ENCODE measurements around the gene SLCO4A1.
A peak's percentile ranks its signal among the peaks of the same experiment; 100 is the strongest.

The SLCO4A1 gene

DNA sequence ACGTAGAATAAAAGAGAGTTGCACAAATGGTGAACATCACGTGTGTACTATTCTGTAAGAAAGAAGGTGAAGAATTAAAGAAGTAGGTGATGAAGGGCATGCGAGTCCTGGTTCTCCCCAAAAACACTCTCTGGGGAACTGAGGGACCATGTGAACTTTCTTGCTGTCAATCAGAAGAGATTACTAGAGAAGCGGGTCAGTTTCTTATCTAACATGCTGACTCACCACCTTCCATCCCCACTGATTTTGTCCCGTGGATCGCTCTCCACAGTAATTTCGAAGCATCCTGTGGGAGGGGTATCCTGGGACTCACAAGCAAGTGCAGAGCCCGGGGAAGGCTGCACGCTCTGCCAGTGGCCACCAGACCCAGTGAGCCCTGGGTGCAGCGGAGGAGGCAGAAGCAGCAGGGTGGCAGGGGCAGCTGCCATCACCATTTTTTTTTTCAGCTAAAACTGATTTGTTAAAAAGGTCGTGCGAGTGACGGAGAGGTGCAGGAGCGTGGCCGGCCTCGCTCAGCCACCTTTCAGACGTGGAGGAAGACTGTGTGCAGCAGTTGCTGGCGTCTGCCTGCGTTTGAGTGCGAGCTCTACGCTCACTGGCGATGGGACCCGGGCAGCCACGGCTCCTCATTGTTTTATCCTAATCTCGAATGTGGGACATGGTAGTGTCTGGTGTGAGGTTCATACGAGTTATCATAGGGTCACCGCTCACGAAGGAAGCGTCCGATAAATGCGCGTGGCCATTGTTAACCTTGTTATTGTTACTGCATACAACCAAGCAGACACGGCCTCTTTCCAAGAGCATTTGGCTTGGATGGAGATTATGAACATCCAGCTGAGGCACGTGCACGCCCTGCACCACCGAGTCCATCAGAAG, 28.0 kb upstream of the SLCO4A1 start:
- no peak overlapping the region for H3K4ac ChIP-seq (ENCODE audit: low read length)
- no peak overlapping the region for H3K4me2 ChIP-seq (ENCODE audit: insufficient read depth, low read length, poor library complexity, severe bottlenecking)
- H4K91ac ChIP-seq (ENCODE audit: low read depth, low read length, poor library complexity): no peak overlapping the region
- no peak overlapping the region for H2BK12ac ChIP-seq (ENCODE audit: low read length)
- H3K23ac ChIP-seq (ENCODE audit: low read depth, low read length, poor library complexity): no peak overlapping the region
- no CpG with 5 or more reads among the region's 36 CpGs for WGBS, 2 donors (ENCODE audit: extremely low coverage in 2 of 2, insufficient read length in 2 of 2, insufficient replicate concordance in 1 of 2)
- H3K14ac ChIP-seq (ENCODE audit: low read length): no peak overlapping the region
- H2AFZ ChIP-seq (ENCODE audit: low read length): no peak overlapping the region
- no peak overlapping the region for H2AK5ac ChIP-seq (ENCODE audit: low read depth, low read length)
- H2BK120ac ChIP-seq (ENCODE audit: low read depth, low read length): no peak overlapping the region
- no peak overlapping the region for H2BK15ac ChIP-seq (ENCODE audit: low read length)
- no peak overlapping the region for H2BK5ac ChIP-seq (ENCODE audit: low read length)
- no peak overlapping the region for H3K9ac ChIP-seq (ENCODE audit: low read depth, low read length, poor library complexity)
- H3K4me1 ChIP-seq (ENCODE audit: control insufficient read depth in 2 of 2, insufficient read depth in 1 of 2, low read depth in 1 of 2, low read length in 2 of 2): peaks cover 0 to 6% of the 10 kb centered on the region in 2 donors
- H3K4me3 ChIP-seq (ENCODE audit: low read length in 2 of 2): no peak overlapping the region
- H3K18ac ChIP-seq (ENCODE audit: low read length): no peak overlapping the region
- H3K9me3 ChIP-seq (replicated peaks in 1 of 2; ENCODE audit: control insufficient read depth in 2 of 2, insufficient read depth in 1 of 2, low read depth in 1 of 2, low read length in 2 of 2): peaks cover 0 to 2% of the 10 kb centered on the region in 2 donors
- no peak overlapping the region for H3K27ac ChIP-seq (replicated peaks; ENCODE audit: low read length)
- no peak overlapping the region for H4K8ac ChIP-seq (ENCODE audit: low read depth, low read length)
- H3K36me3 ChIP-seq (replicated peaks in 1 of 2; ENCODE audit: control insufficient read depth in 2 of 2, insufficient read depth in 2 of 2, low read length in 2 of 2): no peaks in the 10 kb centered on the region
- H3K79me1 ChIP-seq (ENCODE audit: low read depth, low read length): peaks cover 2% of the 10 kb centered on the region
- peaks cover 0 to 28% (median 0%) of the 10 kb centered on the region in 3 experiments for H3K27me3 ChIP-seq (ENCODE audit: control insufficient read depth in 3 of 3, insufficient read depth in 3 of 3, low read depth in 1 of 3, low read length in 3 of 3)
- DNase-seq (ENCODE audit: low spot score): no peak

DNA sequence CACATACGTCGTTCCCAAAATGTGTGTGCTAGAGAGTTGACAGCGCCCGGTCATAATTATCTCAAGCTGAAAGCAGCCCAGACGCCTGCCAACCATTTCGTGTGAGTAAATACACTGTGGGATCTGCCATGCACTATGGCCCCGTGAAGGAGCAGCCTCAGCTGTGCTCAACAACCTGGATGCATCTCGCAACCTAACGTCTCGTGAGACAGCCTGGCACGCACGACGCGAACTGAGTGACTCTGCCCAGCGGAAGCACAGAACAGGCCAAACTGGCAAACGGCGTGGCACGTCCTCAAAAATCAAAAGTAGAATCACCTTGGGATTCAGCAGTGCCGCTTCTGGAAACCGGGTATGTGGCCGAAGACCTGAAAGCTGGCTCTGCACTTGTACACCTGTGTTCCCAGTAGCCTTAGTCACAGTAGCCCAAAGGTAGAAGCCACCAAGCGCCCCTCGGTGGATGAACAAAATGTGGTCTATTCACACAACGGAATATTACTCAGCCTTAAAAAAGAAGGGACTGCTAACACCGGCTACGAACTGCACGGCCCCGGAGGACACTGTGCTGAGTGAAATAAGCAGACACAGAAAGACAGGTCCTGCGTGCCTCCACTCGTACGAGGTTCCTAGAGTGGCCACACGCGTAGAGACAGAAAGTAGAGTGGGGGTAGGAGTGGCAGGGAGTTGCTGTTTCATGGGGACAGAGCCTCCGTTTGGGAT, 27.2 kb upstream of the SLCO4A1 start:
- Histone ChIP-seq H3K9ac (ENCODE audit: low read depth, low read length, poor library complexity) (peak overlapping the region; percentile 64), H3K4me1 (ENCODE audit: control insufficient read depth in 2 of 2, insufficient read depth in 1 of 2, low read depth in 1 of 2, low read length in 2 of 2) (peaks cover 0 to 6% of the 10 kb centered on the region in 2 donors), H2BK12ac (ENCODE audit: low read length) (no peak overlapping the region), H2BK5ac (ENCODE audit: low read length) (no peak overlapping the region), H3K36me3 (replicated peaks in 1 of 2; ENCODE audit: control insufficient read depth in 2 of 2, insufficient read depth in 2 of 2, low read length in 2 of 2) (no peaks in the 10 kb centered on the region), H3K27me3 (ENCODE audit: control insufficient read depth in 3 of 3, insufficient read depth in 3 of 3, low read depth in 1 of 3, low read length in 3 of 3) (peaks cover 0 to 28% (median 0%) of the 10 kb centered on the region in 3 experiments), H3K4me2 (ENCODE audit: insufficient read depth, low read length, poor library complexity, severe bottlenecking) (no peak overlapping the region), H2AFZ (ENCODE audit: low read length) (no peak overlapping the region), H3K14ac (ENCODE audit: low read length) (no peak overlapping the region), H3K4ac (ENCODE audit: low read length) (no peak overlapping the region), H2AK5ac (ENCODE audit: low read depth, low read length) (peak overlapping the region; percentile 42), H4K8ac (ENCODE audit: low read depth, low read length) (no peak overlapping the region), H3K9me3 (replicated peaks in 1 of 2; ENCODE audit: control insufficient read depth in 2 of 2, insufficient read depth in 1 of 2, low read depth in 1 of 2, low read length in 2 of 2) (peaks cover 0 to 2% of the 10 kb centered on the region in 2 donors), H3K79me1 (ENCODE audit: low read depth, low read length) (peaks cover 2% of the 10 kb centered on the region), H4K91ac (ENCODE audit: low read depth, low read length, poor library complexity) (no peak overlapping the region), H2BK120ac (ENCODE audit: low read depth, low read length) (no peak overlapping the region), H2BK15ac (ENCODE audit: low read length) (no peak overlapping the region), H3K27ac (replicated peaks; ENCODE audit: low read length) (no peak overlapping the region), H3K18ac (ENCODE audit: low read length) (no peak overlapping the region), H3K4me3 (ENCODE audit: low read length in 2 of 2) (no peak overlapping the region), H3K23ac (ENCODE audit: low read depth, low read length, poor library complexity) (no peak overlapping the region)
- no CpG with 5 or more reads among the region's 34 CpGs for WGBS, 2 donors (ENCODE audit: extremely low coverage in 2 of 2, insufficient read length in 2 of 2, insufficient replicate concordance in 1 of 2)
- no peak for DNase-seq (ENCODE audit: low spot score)

DNA sequence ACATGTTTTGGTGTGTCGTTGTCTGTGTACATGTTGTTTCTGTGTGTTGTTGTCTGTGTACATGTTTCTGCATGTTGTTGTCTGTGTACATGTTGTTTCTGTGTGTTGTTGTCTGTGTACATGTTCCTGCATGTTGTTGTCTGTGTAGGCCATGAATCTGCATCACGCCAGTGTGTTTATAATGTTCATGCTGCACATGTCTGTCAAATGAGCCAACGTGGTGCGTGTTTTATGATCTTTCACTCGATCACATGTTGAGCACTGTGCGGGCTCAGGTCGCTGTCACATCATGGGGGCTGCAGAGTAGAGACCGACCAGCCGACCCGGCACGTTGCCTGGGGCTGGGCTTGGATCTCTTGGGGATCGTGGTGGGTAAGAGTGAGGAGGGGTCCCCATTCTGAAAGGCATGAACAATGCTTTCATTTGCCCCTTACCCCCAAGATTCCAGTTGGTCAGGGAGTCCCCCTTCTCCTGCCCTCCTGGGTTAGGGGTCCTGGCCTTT, 26.5 kb upstream of the SLCO4A1 start:
- Histone ChIP-seq H3K9ac (ENCODE audit: low read depth, low read length, poor library complexity) (peak overlapping the region; percentile 64), H2AK5ac (ENCODE audit: low read depth, low read length) (no peak overlapping the region), H2AFZ (ENCODE audit: low read length) (no peak overlapping the region), H3K27ac (replicated peaks; ENCODE audit: low read length) (no peak overlapping the region), H3K79me1 (ENCODE audit: low read depth, low read length) (peaks cover 2% of the 10 kb centered on the region), H3K14ac (ENCODE audit: low read length) (no peak overlapping the region), H3K4me3 (ENCODE audit: low read length in 2 of 2) (no peak overlapping the region), H2BK120ac (ENCODE audit: low read depth, low read length) (no peak overlapping the region), H4K8ac (ENCODE audit: low read depth, low read length) (no peak overlapping the region), H3K9me3 (replicated peaks in 1 of 2; ENCODE audit: control insufficient read depth in 2 of 2, insufficient read depth in 1 of 2, low read depth in 1 of 2, low read length in 2 of 2) (peaks cover 0 to 2% of the 10 kb centered on the region in 2 donors), H3K4me1 (ENCODE audit: control insufficient read depth in 2 of 2, insufficient read depth in 1 of 2, low read depth in 1 of 2, low read length in 2 of 2) (peaks cover 0 to 6% of the 10 kb centered on the region in 2 donors), H2BK15ac (ENCODE audit: low read length) (no peak overlapping the region), H3K4me2 (ENCODE audit: insufficient read depth, low read length, poor library complexity, severe bottlenecking) (no peak overlapping the region), H2BK5ac (ENCODE audit: low read length) (no peak overlapping the region), H2BK12ac (ENCODE audit: low read length) (no peak overlapping the region), H3K23ac (ENCODE audit: low read depth, low read length, poor library complexity) (no peak overlapping the region), H3K18ac (ENCODE audit: low read length) (no peak overlapping the region), H4K91ac (ENCODE audit: low read depth, low read length, poor library complexity) (no peak overlapping the region), H3K4ac (ENCODE audit: low read length) (no peak overlapping the region), H3K27me3 (ENCODE audit: control insufficient read depth in 3 of 3, insufficient read depth in 3 of 3, low read depth in 1 of 3, low read length in 3 of 3) (peaks cover 0 to 28% (median 0%) of the 10 kb centered on the region in 3 experiments), H3K36me3 (replicated peaks in 1 of 2; ENCODE audit: control insufficient read depth in 2 of 2, insufficient read depth in 2 of 2, low read length in 2 of 2) (no peaks in the 10 kb centered on the region)
- DNase-seq (ENCODE audit: low spot score): no peak
- WGBS, 2 donors (ENCODE audit: extremely low coverage in 2 of 2, insufficient read length in 2 of 2, insufficient replicate concordance in 1 of 2): no CpG with 5 or more reads among the region's 12 CpGs
